Naive thymus-derived CD4-positive, alpha-beta T cell (primary cell): ENCODE results near the gene MRPL49. TPM values are rescaled to one million over a fixed set of nuclear protein-coding genes. Genes with fewer than 3 reads are reported as not detected.

Experiments
- ATAC-seq: fragments of 150-1000 bp; cut with Tn5 transposase; 2 replicates; pipeline ENCODE4 v1.10.0; 2021; ENCODE audit warnings: mild to moderate bottlenecking, moderate library complexity
- CTCF ChIA-PET: fragments of 350-600 bp; sonication (Branson Sonifier 250); formaldehyde crosslinking; loops from one replicate; lab custom pipeline; 2021; ENCODE audit warnings: antibody characterized with exemption; lab: Charles Lee
- POLR2A ChIA-PET: fragments of 350-600 bp; sonication (Branson Sonifier 250); formaldehyde crosslinking; loops from one replicate; lab custom pipeline; 2021; ENCODE audit warnings: antibody characterized with exemption, inconsistent platforms; lab: Charles Lee
- DNase-seq, 9 donors: peaks; one replicate each; pipeline versions ENCODE4 v3.0.0 to v3.0.0-alpha.2; 2020 to 2022; ENCODE audit warnings: mixed read lengths in 1 of 9
- H3K27ac ChIP-seq: one replicate; pipeline ENCODE4 v1.7.0; 2013; ENCODE audit warnings: mild to moderate bottlenecking, low read depth, low read length, moderate library complexity
- H3K27me3 ChIP-seq, 2 donors: one replicate each; pipeline ENCODE4 v1.7.0; 2013; ENCODE audit warnings: low read length in 2 of 2, mild to moderate bottlenecking in 2 of 2, moderate library complexity in 2 of 2; ENCODE audit not compliant: control insufficient read depth in 2 of 2, insufficient read depth in 2 of 2
- H3K36me3 ChIP-seq, 3 experiments: 1 replicate in 2 of 3; 2 replicates in 1 of 3; pipeline ENCODE4 v1.7.0; 2013; ENCODE audit warnings: low read length in 3 of 3, mild to moderate bottlenecking in 3 of 3, moderate library complexity in 1 of 3; ENCODE audit not compliant: insufficient read depth in 3 of 3, control insufficient read depth in 2 of 3
- H3K4me1 ChIP-seq, 2 donors: one replicate each; pipeline ENCODE4 v1.7.0; 2013; ENCODE audit warnings: low read length in 2 of 2, mild to moderate bottlenecking in 2 of 2, moderate library complexity in 1 of 2; ENCODE audit not compliant: control insufficient read depth in 2 of 2, insufficient read depth in 2 of 2
- H3K4me3 ChIP-seq: 2 replicates; pipeline ENCODE4 v1.7.0; 2013; ENCODE audit warnings: mild to moderate bottlenecking, low read length
- H3K9me3 ChIP-seq, 3 experiments: 1 replicate in 2 of 3; 2 replicates in 1 of 3; pipeline ENCODE4 v1.7.0; 2013; ENCODE audit warnings: low read length in 3 of 3; ENCODE audit not compliant: control insufficient read depth in 2 of 3
- H3K27ac Mint-ChIP-seq, 9 donors: one replicate each; pipeline ENCODE4 v1.8.0; 2020 to 2022; ENCODE audit warnings: mixed read lengths in 9 of 9, mild to moderate bottlenecking in 8 of 9, moderate library complexity in 5 of 9, inconsistent platforms in 2 of 9
- H3K27me3 Mint-ChIP-seq, 5 donors: one replicate each; pipeline ENCODE4 v1.8.0; 2021 to 2022; ENCODE audit warnings: mixed read lengths in 5 of 5, mild to moderate bottlenecking in 1 of 5
- H3K36me3 Mint-ChIP-seq, 5 donors: one replicate each; pipeline ENCODE4 v1.8.0; 2020 to 2022; ENCODE audit warnings: mixed read lengths in 5 of 5, mild to moderate bottlenecking in 3 of 5, inconsistent platforms in 1 of 5
- H3K4me1 Mint-ChIP-seq, 7 donors: one replicate each; pipeline ENCODE4 v1.8.0; 2020 to 2022; ENCODE audit warnings: mixed read lengths in 7 of 7, mild to moderate bottlenecking in 3 of 7, inconsistent platforms in 1 of 7
- H3K4me3 Mint-ChIP-seq, 10 donors: one replicate each; pipeline ENCODE4 v1.8.0; 2020 to 2022; ENCODE audit warnings: mild to moderate bottlenecking in 10 of 10, mixed read lengths in 10 of 10, moderate library complexity in 6 of 10, inconsistent platforms in 2 of 10
- H3K9me3 Mint-ChIP-seq, 11 donors: one replicate each; pipeline ENCODE4 v1.8.0; 2020 to 2022; ENCODE audit warnings: mixed read lengths in 11 of 11, mild to moderate bottlenecking in 4 of 11, inconsistent platforms in 1 of 11, moderate library complexity in 1 of 11
- intact Hi-C, 2 donors: fragments of 100-400 bp; cut with micrococcal nuclease; formaldehyde crosslinking; loops; one replicate each; pipeline ENCODE4 v1.15.1; 2023
- polyA plus RNA-seq, 2 donors: library from polyadenylated mRNA; unstranded; fragments of 300-500 nt; fragmentation: Illumina TruSeq; gene quantifications; one replicate each; pipeline ENCODE4 v1.2.3, GENCODE V29; 2021
- total RNA-seq, 6 experiments: library from RNA in 5 of 6; stranded (reverse) in 5 of 6; gene quantifications; 1 replicate in 5 of 6; 2 replicates in 1 of 6; pipeline ENCODE4 v1.2.3 and lab custom pipeline; 2021 to 2026

The MRPL49 gene
- total and polyA plus RNA-seq, 7 experiments from 2014 or later = 38.1 to 102 (median 62.9) TPM

DNA sequence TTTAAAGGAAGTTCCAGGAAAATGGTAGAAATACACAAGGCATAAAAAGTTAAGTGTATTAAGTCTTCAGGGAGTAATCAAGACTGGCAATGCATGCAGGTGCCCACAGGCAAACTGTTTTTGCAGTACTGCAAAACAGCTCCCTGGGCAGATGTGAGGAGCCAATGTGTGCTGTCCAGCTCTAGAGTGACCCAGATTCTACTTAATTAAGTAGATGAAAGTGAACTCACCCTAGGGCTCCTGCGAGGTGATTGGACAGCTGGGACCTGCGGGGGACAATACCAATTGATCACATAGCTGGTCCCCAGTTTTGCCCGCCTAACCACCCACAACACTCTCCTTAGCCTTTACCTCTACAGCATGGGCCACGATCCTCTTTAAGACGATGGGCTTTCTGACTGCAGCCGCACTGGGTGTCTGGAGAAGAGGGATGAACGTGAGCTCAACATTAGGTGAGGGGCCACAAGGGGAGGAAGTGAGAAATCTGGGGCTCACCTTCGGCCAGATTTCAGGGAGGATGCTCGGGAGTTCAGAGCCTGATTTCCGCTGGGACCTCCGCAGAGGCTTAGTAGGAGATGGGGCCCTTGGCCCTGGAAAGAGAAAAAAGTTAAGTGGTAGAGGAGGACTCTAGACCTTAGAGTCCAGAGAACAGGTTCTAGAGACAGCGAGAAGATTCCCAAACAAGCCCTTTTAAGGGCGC is 38.8 kb upstream of the MRPL49 start:
- H3K27ac ChIP-seq = peak overlapping the region; percentile 86
- DNase-seq (no peak), ATAC-seq (no peak)
- H3K27me3 Mint-ChIP-seq = peaks cover 0 to 4% (median 0%) of the 10 kb centered on the region in 5 donors
- H3K27me3 ChIP-seq = no peaks in the 10 kb centered on the region
- H3K9me3 ChIP-seq = no peaks in the 10 kb centered on the region
- ChIA-PET POLR2A (interaction anchor here (0.7 to 2.2 kb wide), 9 partner anchors 13 to 194 kb away, joined by 3 to 11 read pairs (median 3); partner anchors contain the start of genes ARL2, TM7SF2, VPS51 and ZNHIT2), CTCF (interaction anchor here (0.7 to 1.3 kb wide), 4 partner anchors 11 to 69 kb away, joined by 3 to 6 read pairs (median 3); partner anchors contain the start of gene ARL2)
- H3K4me1 Mint-ChIP-seq = peaks cover 22 to 56% (median 30%) of the 10 kb centered on the region in 7 donors
- H3K4me3 ChIP-seq = peak overlapping the region; percentile 61
- peaks cover 13 to 14% of the 10 kb centered on the region in 2 donors for H3K4me1 ChIP-seq
- peaks cover 0 to 26% (median 8%) of the 10 kb centered on the region in 5 donors for H3K36me3 Mint-ChIP-seq
- peaks cover 0 to 29% (median 11%) of the 10 kb centered on the region in 3 experiments for H3K36me3 ChIP-seq
- intact Hi-C loops = loop anchor here in 1 of 2 donors (10.0 kb wide), 1 partner anchor 238 kb away; the partner anchor contains the start of gene CDC42BPG
- H3K4me3 Mint-ChIP-seq = peak overlapping the region; percentile 88 to 99 (median 93)
- H3K27ac Mint-ChIP-seq = peak overlapping the region; percentile 94 to 99 (median 97)
- peaks cover 0 to 10% (median 0%) of the 10 kb centered on the region in 11 donors for H3K9me3 Mint-ChIP-seq

DNA sequence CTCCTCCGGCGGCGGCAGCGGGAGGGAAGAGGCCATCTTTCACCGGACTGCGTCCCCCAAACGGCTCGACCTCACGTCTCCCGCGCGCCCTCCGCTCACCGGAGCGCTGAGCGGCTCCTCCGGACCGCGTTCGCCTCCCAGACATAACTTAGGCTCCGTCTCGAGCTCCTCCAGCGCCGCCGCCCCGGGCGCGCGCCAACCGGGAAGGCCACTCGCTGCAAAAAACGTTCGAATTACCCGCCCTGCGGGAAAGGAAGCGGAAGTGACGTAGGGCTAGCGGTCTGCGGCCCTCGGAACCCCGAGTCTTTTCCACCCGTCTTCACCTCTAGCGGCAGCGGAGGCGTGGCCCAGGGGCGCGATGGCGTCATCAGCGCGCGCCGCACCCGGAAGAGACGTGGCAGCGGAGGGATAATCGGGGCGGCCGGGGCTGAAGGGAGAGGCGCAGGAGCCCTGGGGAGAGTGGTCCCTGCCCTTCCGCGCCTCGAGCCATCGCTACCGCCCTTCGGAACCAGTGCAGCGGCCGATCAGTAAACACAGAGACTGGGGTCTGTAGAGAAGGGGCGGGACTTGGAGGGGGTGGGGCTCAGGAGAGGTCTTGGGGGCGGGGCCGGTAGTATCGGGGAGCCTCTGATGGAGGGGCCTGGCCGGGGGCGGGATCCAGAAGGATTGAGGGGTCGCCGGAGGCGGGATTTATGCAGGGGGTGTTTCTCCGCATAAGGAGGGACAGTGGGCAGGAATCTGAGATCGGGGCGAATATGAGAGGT is 38.1 kb upstream of the MRPL49 start, which contains the start of the genes CDCA5 and ZFPL1:
Gene CDCA5, minus strand, starts transcription at position 207 of the 764 bp plus-strand sequence. Its CDS starts 62 bp downstream, at position 145.
Gene ZFPL1, plus strand, starts transcription at position 389 of the 764 bp plus-strand sequence. CDS start 477 bp downstream, outside the sequence.
- H3K36me3 Mint-ChIP-seq = peaks cover 0 to 26% (median 14%) of the 10 kb centered on the region in 5 donors
- H3K4me3 Mint-ChIP-seq = peak within 1 kb of the TSS; percentile 88 to 99 (median 93)
- H3K4me3 ChIP-seq = peak within 1 kb of the TSS; percentile 61
- peaks cover 0 to 4% (median 0%) of the 10 kb centered on the region in 5 donors for H3K27me3 Mint-ChIP-seq
- intact Hi-C loops = loop anchor here (1.0 to 10.0 kb wide), 14 partner anchors 12 to 239 kb away; partner anchors contain the start of genes FAU (in 2 of the 2), MRPL49 (in 2 of the 2), PPP2R5B (in 2 of the 2) and SNX15 (in 2 of the 2)
- H3K27ac Mint-ChIP-seq = peak within 1 kb of the TSS; percentile 94 to 99 (median 97)
- no peaks in the 10 kb centered on the region for H3K9me3 ChIP-seq
- H3K27me3 ChIP-seq = no peaks in the 10 kb centered on the region
- H3K9me3 Mint-ChIP-seq = peaks cover 0 to 10% (median 0%) of the 10 kb centered on the region in 11 donors
- CTCF ChIA-PET = interaction anchor here (1.3 kb wide), 1 partner anchor 34 kb away, joined by 3 read pairs; no protein-coding TSS in a partner anchor
- H3K4me1 Mint-ChIP-seq = peaks cover 20 to 49% (median 27%) of the 10 kb centered on the region in 7 donors
- POLR2A ChIA-PET = interaction anchor here (0.7 to 1.6 kb wide), 6 partner anchors 12 to 194 kb away, joined by 3 to 4 read pairs (median 4); partner anchors contain the start of genes ARL2, TM7SF2 and VPS51
- peak; percentile 96 for ATAC-seq
- H3K27ac ChIP-seq = peak within 1 kb of the TSS; percentile 86
- H3K36me3 ChIP-seq = peaks cover 0 to 36% (median 11%) of the 10 kb centered on the region in 3 experiments
- peaks cover 13 to 14% of the 10 kb centered on the region in 2 donors for H3K4me1 ChIP-seq
- DNase-seq = peak; percentile 94 to 98 (median 97)

DNA sequence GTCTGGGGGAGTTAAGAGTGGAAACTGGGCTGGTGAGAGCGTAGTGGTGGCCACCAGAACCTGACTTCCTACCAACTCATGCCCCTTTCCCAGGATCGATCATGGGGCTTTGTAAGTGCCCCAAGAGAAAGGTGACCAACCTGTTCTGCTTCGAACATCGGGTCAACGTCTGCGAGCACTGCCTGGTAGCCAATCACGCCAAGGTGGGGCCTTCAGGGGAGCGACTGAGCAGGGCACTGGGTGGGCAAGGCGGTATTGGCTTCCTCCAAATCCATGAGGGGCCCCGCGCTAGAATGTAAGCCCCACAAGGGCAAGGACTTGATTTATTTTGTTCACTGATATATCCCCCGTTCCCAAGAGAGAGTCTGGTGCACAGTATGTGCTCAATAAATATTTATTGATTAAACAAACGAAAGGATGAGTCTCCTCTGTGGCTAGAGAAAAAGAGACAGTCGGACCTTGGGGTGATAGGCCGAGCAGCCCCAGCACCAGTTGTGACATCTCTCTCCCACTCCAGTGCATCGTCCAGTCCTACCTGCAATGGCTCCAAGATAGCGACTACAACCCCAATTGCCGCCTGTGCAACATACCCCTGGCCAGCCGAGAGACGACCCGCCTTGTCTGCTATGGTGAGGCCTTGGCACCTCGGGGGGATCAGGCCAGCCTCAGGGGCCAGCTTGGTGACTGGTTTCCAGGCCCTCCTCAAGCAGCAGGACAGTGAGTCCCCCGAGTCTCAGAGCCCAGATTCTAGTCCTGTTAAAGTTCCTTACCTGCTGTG is 37.3 kb upstream of the MRPL49 start:
- intact Hi-C loops = loop anchor here (1.0 to 10.0 kb wide), 14 partner anchors 12 to 240 kb away; partner anchors contain the start of genes FAU (in 2 of the 2), MRPL49 (in 2 of the 2), PPP2R5B (in 2 of the 2) and SNX15 (in 2 of the 2)
- Histone ChIP-seq H3K27me3 (no peaks in the 10 kb centered on the region), H3K4me1 (peaks cover 13 to 14% of the 10 kb centered on the region in 2 donors), H3K27ac (peak overlapping the region; percentile 86), H3K9me3 (no peaks in the 10 kb centered on the region), H3K4me3 (peak overlapping the region; percentile 61), H3K36me3 (peaks cover 0 to 43% (median 11%) of the 10 kb centered on the region in 3 experiments)
- ATAC-seq (no peak), DNase-seq (no peak)
- CTCF ChIA-PET = interaction anchor here (0.8 to 1.4 kb wide), 3 partner anchors 15 to 71 kb away, joined by 3 to 7 read pairs (median 4); partner anchors contain the start of gene ARL2
- Mint-ChIP-seq H3K27me3 (peaks cover 0 to 4% (median 0%) of the 10 kb centered on the region in 5 donors), H3K27ac (peak overlapping the region; percentile 94 to 99 (median 97)), H3K9me3 (peaks cover 0 to 10% (median 0%) of the 10 kb centered on the region in 11 donors), H3K4me3 (peak overlapping the region; percentile 88 to 99 (median 93)), H3K4me1 (peaks cover 20 to 46% (median 27%) of the 10 kb centered on the region in 7 donors), H3K36me3 (peaks cover 0 to 29% (median 17%) of the 10 kb centered on the region in 5 donors)
- POLR2A ChIA-PET = interaction anchor here (0.8 to 3.2 kb wide), 7 partner anchors 10 to 56 kb away, joined by 3 to 22 read pairs (median 5); partner anchors contain the start of genes FAU, MRPL49, SYVN1 and VPS51

DNA sequence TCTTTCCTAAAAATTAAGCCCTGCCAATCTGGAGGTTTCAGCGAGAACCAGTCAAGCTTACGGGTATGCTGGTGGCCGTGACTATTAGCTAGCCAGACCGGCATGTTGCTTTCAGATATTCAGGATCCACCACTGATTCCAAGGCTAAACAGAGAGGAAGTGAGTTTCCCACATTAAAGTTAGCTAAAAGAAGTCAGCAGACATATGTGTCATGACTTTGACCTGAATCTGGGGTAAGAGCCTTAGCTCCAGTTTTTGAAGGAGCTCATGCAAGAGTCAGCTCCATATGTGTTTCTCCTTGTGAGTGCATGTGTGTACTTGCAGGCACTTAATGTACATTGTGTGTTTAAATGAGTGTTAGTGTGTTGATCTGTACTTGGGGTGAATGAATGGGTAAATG is 36.7 kb upstream of the MRPL49 start:
- Histone ChIP-seq H3K36me3 (peaks cover 0 to 43% (median 11%) of the 10 kb centered on the region in 3 experiments), H3K4me3 (no peak overlapping the region), H3K4me1 (peaks cover 13 to 14% of the 10 kb centered on the region in 2 donors), H3K9me3 (no peaks in the 10 kb centered on the region), H3K27me3 (no peaks in the 10 kb centered on the region), H3K27ac (peak overlapping the region; percentile 86)
- intact Hi-C loops = loop anchor here in 1 of 2 donors (10.0 kb wide), 1 partner anchor 241 kb away; the partner anchor contains the start of gene CDC42BPG
- Mint-ChIP-seq H3K27me3 (peaks cover 0 to 4% (median 0%) of the 10 kb centered on the region in 5 donors), H3K4me3 (peak overlapping the region; percentile 88 to 99 (median 93)), H3K36me3 (peaks cover 0 to 26% (median 17%) of the 10 kb centered on the region in 5 donors), H3K9me3 (peaks cover 0 to 9% (median 0%) of the 10 kb centered on the region in 11 donors), H3K27ac (peak overlapping the region; percentile 9 to 99 (median 97)), H3K4me1 (peaks cover 20 to 43% (median 27%) of the 10 kb centered on the region in 7 donors)
- DNase-seq (no peak), ATAC-seq (no peak)
- CTCF ChIA-PET = interaction anchor here (0.8 to 1.4 kb wide), 3 partner anchors 14 to 71 kb away, joined by 3 to 7 read pairs (median 4); partner anchors contain the start of gene ARL2
- POLR2A ChIA-PET = interaction anchor here (0.7 to 3.2 kb wide), 8 partner anchors 10 to 71 kb away, joined by 3 to 22 read pairs (median 4); partner anchors contain the start of genes FAU, MRPL49, SYVN1 and VPS51

DNA sequence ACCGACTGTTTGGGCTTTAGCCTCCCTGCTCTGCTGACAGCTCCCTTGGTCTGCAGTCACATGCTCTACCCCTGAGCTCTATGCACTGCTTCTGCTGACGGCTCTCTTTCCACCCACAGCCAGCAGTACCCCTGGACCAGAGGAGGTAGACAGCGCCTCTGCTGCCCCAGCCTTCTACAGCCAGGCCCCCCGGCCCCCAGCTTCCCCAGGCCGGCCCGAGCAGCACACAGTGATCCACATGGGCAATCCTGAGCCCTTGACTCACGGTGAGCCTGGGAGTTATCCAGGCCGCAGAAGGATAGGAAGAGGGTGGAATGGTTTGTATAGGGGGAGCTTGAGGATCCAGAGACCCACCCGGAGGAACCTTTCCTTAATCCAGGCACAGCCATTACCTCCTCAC is 35.3 kb upstream of the MRPL49 start:
- Mint-ChIP-seq H3K27me3 (peaks cover 0 to 4% (median 0%) of the 10 kb centered on the region in 5 donors), H3K4me3 (peak overlapping the region in 2 of 10 donors; percentile 15 to 42), H3K4me1 (peaks cover 20 to 34% (median 27%) of the 10 kb centered on the region in 7 donors), H3K27ac (peak overlapping the region in 1 of 9 donors; percentile 36), H3K36me3 (peaks cover 0 to 22% (median 17%) of the 10 kb centered on the region in 5 donors), H3K9me3 (peaks cover 0 to 8% (median 0%) of the 10 kb centered on the region in 11 donors)
- ChIA-PET POLR2A (interaction anchor here (0.6 to 3.2 kb wide), 5 partner anchors 23 to 803 kb away, joined by 3 to 22 read pairs (median 3); partner anchors contain the start of genes FAU, MRPL49 and SYVN1), CTCF (no interaction called here)
- ATAC-seq = no peak
- Histone ChIP-seq H3K4me3 (no peak overlapping the region), H3K36me3 (peaks cover 0 to 43% (median 11%) of the 10 kb centered on the region in 3 experiments), H3K27me3 (no peaks in the 10 kb centered on the region), H3K27ac (no peak overlapping the region), H3K9me3 (no peaks in the 10 kb centered on the region), H3K4me1 (peaks cover 13 to 14% of the 10 kb centered on the region in 2 donors)
- DNase-seq = no peak
- intact Hi-C loops = loop anchor here in 1 of 2 donors (10.0 kb wide), 1 partner anchor 242 kb away; the partner anchor contains the start of gene CDC42BPG
